HG02943 (cell line): Measurements from ENCODE around the gene TANGO2.

Experiments
- ATAC-seq: cut with Tn5 transposase; IDR thresholded peaks from one replicate; pipeline ENCODE4 v1.9.1; 2021; ENCODE audit warnings: mild to moderate bottlenecking, low read depth, moderate library complexity; ENCODE audit not compliant: unreplicated experiment

Gene TANGO2

DNA sequence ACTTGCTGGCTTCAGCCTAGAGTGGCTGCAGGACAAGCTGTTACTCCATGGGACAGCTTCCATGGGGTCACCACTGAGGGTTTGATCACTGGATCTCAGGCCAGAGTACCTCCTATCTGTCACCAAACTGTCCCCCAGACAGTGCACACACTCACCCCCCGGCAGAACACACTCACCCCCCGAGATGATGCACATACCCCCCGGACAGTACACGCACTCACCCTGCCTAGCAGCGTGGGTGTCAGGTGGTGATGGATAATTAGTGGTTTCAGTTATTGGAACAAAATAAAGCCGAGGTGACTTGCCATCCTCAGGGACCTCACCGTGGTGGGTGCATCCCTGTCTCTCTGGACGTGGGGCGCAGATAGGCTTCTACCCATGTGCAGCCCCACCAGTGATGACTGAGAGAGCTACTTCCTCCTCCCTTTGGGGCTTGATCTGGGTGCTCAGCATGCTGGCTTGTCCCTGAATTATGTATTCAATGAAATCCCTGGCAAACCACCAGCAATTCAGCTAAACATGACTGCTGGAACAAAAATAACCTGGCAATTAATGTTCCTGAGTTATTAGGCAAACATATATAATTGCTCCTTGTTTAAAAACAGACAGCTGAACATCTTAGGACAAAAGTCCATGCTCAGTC lies 18.9 kb downstream of the TANGO2 start:
- no peak for ATAC-seq

DNA sequence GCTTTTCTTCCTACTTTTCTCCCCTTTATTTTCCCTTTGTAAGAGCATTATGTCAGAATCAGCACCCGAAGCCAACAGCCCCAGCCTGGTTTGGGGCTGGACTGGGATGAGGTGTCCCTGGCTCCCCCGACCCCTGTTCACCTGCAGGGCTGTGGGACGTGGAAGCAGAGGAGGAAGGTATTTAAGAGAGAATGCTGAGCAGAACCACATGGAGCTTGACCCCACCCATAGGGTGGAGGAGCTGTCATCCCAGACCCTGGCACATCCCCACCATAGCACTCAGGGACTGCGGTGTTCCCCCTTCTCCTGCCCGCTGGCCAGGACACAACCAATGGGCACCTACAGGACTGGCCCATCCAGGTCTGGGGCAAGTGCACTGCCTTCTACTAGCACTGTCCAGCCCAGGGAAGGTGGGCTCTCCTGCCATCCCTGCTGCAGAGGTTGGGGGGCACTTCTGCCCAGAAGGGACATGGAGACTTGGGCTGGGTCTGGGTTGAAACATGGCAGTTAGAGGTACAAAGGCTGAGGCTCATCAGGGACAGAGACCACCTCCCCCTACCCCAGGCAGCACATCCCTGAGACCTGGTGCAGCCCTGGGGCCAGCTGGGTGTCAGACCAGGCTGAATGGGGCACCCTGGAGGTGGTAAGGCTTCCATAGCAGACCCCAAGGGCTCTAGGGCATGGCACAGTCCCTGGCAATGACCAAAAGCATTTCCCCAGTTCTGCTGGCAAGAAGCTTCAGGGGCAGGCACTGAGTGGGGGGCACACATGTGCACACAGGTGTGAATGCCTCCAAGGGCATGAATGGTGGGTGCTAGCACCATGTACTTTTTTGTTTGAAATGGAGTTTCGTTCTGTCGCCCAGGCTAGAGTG lies 19.7 kb downstream of the TANGO2 start:
- no peak for ATAC-seq

DNA sequence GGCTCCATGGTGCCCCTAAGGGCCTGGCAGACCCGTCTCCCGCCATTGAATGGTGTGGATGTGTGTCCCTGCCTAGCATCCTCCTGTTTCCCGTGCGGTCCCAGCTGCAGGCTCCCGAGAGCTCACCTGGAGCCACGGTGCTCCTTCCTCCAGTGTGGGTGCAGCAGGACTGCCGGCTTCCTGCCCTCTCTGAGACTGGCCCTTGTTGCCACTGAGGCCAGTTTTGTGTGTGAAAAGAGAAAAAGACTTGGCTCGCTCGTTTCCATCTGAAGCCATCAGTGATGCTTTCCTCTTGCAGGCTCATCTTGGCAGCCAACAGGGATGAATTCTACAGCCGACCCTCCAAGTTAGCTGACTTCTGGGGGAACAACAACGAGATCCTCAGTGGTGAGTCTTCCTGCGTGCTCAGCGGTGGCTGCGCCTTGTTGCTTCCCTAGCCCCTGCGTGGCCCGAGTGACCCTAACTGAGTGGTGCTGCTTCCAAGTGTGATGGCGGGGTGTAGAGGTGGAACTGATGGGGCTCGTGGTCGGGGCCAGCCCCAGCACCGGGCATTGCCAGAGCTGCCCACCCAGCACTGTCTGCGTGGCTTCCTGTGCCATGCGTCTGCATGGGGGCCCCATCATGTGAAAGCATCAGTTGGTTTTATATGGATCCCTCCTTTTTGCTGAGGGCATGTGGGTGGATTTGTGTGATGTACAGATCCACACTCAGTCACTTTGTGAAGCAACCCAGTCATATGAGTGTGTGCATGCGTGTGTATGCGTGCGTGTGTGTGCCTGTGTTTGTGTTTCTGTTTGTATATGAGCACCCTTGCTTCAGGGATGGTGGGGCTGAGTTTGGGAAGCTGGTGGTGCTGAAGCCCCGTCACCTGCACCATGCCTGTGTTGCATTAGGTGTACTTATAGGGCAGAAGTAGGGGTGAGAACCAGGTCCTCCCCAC lies 22.4 kb downstream of the TANGO2 start:
- no peak for ATAC-seq

DNA sequence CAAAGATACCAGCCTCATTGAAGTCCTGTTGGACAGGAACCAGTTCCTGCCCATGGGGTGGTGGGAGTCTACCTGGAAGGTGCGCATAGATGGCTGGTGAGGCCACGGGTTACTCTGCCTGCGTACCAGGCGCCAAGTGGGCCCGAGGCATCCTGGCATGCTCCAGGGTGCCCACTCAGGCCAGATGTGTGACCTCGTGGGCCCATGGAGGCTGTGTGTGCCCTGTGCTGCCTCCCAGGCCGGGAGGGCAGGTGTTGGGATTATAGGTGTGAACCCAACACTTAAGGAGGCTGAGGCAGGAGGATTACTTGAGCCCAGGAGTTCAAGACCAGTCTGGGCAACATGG lies 23.1 kb downstream of the TANGO2 start:
- ATAC-seq, result no peak

DNA sequence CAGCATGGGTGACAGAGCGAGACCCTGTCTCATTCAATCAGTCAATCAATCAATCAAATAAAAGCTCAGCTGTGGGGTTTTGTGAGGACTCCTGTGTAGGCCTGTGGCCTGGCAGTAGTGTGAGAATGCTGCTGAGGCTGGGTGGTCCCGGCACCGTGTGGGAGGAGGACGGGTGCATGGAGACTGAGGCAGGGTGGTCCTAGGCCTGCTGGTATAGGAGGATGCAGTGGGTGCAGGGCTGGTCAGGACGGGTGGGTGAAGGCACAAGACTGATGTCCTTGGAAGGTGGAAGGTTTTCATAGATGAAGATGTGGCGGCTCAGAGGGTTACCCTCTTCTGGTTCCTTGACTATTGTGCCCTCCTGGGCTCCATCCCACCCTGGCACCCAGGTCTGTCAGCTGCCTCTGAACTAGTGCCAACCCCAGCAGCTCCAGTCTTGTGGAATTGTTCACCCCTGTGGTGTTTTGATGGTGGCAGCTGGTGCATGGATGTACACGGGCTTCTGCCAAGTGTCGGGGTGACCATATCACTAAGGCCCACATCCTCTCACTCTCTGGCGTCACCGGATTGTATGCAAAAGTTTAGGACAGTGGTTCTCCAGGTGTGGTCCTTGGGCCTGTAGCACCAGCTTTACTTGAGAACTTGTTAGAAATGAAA lies 23.7 kb downstream of the TANGO2 start:
- ATAC-seq, result no peak

DNA sequence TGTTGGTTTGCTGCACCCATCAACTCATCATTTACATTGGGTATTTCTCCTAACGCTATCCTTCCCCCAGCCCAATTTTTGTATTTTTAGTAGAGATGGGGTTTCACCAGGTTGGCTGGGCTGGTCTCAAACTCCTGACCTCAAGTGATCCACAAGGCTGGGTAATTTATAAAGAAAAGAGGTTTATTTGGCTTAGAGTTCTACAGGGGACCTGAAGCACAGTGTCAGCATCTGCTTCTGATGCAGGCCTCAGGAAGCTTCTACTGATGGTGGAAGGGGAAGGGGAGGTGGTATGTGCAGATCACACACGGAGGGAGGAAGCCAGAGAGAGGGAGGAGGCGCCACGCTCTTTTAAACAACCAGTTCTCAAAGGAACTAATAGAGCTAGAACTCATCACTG lies 25.8 kb downstream of the TANGO2 start:
- no peak for ATAC-seq

DNA sequence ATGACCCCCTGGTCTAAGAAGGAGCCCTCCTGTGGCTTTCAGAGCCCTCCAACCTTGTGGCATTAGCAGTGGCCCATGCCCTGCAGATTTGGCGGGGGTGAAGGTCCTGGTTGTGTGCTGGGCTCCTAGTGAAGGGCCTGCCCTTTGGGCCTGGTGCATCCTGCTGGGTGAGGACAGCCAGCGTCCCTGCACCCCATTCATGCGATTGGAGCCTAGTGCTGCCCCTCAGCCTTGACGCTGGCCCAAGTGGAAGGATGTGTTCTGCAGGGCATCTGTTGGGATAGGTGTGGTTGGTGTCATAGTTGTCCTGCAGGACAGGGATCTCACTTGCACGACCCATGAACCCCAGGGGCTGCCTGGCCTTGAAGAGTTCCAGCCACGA lies 31.0 kb downstream of the TANGO2 start:
- no peak for ATAC-seq

DNA sequence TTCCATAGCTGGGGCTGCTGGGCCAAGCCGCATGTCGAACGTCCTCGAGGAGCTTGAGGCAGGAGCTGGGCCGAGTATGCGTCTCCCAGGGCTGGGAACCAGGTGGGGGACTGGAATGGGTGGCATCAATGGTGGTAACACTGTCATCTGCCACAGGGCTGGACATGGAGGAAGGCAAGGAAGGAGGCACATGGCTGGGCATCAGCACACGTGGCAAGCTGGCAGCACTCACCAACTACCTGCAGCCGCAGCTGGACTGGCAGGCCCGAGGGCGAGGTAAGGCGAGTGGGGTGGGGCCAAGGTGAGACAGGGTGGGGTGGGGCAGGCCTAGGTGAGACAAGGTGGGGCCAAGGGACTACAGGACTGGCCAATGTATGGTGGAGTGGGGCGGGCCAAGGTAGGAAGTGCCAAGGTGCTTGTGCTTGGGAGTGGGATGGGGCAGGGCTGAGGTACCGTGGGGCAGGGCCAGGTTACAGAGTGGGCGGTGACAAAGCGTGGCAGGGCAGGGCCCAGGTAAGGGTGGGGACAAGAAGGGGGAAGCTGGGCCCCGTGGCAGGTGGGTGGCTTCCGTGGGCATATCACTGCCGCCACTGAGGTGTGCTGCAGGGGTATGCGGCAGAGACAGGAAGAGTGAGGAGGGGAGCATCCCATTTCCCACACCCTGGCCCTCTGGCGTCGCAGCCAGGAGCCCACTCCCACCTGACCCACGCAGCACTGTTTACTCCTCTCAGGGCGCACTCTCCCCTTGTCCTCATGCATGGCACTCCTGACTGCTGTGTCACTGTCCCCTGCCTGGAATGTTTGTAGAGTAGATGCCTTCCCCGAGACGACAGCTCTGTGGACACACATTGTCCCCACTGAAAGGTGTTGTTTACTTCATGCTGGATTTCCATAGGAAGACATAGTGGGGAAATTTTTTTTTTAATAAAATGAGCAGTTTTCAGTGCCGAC lies 31.7 kb downstream of the TANGO2 start:
- no peak for ATAC-seq

DNA sequence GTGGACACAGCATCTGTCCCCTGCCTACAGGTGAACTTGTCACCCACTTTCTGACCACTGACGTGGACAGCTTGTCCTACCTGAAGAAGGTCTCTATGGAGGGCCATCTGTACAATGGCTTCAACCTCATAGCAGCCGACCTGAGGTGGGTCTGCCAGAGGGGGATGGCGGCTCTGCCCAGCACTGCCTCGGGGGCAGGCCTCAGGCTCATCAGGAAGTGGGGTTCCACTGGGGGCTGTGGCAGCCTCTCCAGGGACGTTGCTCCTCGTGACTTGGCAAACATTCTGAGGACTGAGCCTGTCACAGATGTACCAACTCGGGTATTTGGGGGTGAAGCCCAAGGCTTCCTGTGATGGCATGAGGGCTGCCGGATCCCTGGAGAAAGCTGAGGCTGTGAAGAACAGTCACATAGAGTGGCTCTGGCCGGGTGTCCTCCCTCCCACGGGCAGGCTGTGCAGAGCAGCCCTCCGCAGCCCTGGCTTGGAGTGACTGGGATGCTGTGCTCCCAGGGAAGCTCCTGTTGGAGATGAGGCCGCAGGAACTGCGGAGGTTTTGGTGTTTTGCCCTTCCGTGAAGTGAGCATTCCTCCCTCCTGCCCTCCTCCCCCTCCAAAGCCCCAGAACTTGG lies 32.6 kb downstream of the TANGO2 start:
- ATAC-seq, result no peak

DNA sequence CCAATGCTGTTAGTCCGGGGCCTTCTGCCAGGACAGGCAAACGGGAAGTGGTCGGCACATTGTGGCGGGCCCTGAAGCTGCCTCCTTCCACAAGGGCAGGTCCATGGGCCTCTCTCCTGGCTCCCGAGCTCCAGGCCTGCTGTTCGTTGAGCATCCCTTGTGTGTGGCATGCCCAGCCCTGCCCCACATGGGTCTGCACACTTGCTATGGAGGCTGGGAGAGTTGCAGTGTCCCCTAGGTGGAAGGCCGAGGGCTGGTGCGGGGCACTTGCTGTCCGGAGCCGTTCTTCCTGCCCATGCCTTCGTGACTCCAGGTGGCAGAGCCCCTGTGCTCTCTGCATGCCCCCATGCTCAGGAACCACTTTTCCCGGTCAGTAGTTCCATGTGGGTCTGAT lies 33.1 kb downstream of the TANGO2 start:
- no peak for ATAC-seq

DNA sequence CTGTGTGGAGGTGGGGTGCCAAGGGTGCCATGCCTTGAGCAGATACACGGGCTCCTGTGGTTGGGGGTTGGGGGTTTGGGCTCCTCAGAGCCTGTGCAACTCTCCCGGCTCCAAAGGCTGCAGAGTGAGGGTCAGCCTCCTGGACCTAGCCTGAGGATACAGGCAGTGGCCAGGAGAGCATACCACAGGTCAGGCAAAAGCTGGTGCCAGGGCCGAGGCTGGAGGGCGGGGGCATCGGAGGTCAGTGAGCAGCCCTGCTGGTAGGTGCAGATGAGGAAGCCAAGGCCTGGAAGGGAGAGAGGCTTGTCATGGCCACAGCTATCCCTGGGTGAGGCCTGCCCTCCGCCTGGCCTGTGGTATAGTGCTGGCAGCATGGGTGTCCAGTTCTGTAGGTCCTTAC lies 33.6 kb downstream of the TANGO2 start:
- no peak for ATAC-seq

DNA sequence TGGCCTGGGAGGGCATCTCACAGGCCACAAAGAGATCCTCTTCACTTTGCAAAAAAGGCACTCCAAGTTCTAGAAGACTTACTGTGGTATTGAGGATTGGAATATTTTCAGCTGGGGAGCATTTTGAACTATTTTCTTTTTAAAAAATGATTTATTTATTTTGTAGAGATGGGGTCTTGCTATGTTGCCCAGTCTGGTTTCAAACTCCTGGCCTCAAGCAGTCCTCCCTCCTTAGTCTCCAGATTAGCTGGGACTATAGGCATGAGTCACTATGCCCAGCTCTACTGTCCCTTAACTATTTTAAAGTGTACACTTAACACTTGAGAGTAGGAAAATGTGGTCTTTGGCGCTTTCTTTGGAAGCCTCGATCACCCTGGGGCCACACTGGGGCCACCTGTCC lies 34.2 kb downstream of the TANGO2 start:
- ATAC-seq, result no peak

DNA sequence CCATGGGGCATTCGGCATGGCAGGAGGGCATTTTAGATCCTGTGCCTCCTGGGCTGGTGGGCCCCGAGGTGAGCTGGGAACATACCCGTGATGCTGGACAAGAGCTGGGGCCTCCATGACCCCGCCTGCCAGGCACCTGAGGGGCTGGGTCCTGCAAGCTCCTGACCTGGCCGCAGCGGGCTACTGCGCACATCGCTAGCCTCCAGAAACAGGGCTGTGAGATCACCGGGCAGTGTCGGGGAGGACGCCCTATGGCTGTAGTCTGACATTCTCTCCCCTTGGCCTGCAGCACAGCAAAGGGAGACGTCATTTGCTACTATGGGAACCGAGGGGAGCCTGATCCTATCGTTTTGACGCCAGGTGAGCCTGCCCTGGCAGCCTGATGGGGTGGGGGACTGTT lies 34.7 kb downstream of the TANGO2 start:
- ATAC-seq, result no peak

DNA sequence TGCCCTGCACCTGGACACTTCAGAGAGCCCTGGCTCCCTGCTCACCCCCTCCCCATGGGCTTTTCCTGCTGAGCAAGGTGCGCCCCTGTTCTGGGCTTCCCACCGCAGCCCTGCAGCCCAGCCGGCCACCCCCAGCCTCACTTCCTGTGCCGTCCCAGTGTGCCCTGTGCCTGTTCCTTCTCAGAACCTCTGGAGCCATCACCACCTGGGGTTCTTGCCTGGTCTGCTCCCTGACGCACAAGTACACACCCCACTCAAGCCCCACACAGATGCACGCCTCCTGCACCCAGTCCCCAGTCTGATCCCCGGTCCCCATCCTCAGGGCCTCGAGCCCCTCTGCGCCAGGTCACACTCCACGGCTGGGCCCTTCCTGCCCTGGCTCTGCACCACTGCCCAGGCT lies 35.3 kb downstream of the TANGO2 start:
- ATAC-seq, result no peak

DNA sequence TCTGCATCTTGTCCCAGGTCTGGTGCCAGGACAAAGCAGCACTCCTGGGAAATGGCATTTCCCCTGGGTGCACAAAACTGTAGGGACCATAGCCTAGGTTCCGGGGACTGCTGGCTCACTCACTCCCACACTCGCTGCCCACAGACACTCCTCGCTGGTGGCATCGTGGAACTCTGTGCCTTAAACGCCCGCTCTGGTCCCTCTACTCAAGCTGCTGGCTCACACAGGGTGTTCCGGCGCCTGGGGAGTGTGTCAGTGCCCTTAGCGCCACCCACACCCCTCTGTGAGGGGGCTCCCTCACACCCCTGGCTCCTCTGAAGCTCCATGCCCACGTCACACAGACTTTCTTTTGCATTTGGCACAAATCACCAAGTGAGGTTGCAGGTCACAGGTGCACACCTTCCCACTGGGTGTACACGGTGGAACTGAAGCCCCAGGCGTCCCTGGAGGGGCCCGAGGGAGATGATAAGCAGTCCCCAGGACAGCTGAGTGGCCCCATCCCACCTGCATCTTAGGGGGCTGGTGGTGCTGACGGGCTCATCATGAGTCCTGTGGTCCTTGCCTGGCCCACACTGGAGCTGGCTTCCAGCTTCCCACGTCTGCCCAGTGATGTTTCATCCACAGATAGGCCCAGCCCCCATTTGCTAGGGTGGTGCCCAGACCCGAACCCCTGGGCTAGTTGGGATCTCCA lies 35.9 kb downstream of the TANGO2 start:
- no peak for ATAC-seq

DNA sequence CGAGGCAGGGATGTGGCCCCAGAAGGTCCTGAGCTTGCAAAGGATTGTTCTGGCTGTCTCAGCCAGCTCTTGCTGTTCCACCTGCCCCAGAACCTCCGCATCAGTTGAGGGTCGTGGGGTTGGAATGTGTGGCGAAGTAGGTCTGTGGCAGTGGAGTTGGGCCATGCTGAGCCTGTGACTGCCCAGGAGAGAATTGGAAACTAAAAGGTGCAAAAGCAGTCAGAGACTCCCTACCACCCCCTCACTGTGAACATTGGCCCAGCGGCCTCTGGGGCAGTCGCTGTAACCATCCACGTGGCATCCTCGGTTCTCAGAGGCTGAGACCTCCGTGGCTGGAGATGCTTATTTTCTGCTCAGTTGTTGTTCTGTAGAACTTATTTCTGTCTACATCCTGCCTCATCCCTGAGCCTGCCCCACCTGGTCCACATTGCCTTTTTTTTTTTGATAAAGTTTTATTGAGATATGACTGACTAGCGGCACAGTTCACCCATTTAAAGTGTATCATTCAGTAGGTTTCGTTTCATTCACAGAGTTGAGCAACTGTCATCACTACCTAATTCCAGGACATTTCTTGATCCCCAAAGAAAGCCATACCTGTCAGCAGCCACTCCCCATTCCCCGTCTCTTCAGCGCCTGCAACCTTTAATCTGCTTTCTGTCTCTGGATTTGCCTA lies 36.8 kb downstream of the TANGO2 start:
- no peak for ATAC-seq

DNA sequence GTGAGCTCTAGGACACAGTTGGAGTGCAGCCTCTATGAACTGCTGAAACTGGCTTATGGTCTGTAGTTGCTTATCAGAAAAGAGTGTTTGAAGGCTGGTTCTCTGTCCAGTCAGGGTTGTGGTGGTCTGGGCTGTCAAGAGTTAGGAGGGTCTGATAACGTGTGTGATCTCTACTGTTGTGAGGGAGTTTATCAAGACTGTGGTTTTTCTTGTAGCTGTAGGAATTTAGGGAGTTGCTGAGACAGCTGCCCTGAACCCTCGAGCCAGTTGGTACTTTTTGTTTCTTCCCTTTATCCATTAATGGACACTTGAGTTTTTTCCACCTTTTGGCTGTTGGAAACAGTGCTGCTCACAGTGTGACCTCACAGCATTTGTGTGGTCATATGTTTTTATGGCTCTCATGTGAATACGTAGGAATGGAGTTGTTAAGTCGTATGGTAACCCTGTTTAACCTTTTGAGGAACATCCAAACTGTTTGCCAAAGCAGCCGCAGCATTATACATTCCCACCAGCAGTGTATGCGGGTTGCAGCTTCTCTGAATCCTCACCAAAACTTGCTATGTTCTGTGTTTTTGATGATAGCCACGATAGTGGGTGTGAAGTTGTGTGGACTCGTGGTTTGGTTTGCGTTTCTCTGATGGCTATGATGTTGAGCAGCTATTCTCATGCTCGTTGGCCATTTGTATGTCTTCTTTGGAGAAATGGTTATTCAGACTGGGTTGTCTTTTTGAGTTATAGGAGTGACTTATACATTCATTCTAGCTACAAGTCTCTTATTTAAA lies 38.3 kb downstream of the TANGO2 start:
- no peak for ATAC-seq
